Ascending aorta (tissue), 2 donors: ENCODE results near the gene SRPRB. TPM values are rescaled to one million over a fixed set of nuclear protein-coding genes. Genes with fewer than 3 reads are reported as not detected.

Experiments
- DNase-seq, 2 donors: peaks; one replicate each; pipeline ENCODE4 v3.0.0-alpha.2; 2019; ENCODE audit warnings: low spot score in 2 of 2
- H3K27ac ChIP-seq, 2 donors: fragments of 200-600 bp; sonication (generic); one replicate each; pipeline ENCODE4 v1.5.1; 2016 to 2017; ENCODE audit warnings: mild to moderate bottlenecking in 1 of 2
- H3K27me3 ChIP-seq: fragments of 200-600 bp; sonication (generic); one replicate; pipeline ENCODE4 v1.5.1; 2017
- H3K36me3 ChIP-seq, 2 donors: fragments of 200-600 bp; sonication (generic); one replicate each; pipeline ENCODE4 v1.5.1; 2016
- H3K4me1 ChIP-seq, 2 donors: fragments of 200-600 bp; sonication (generic); one replicate each; pipeline ENCODE4 v1.5.1; 2016 to 2017; ENCODE audit warnings: mild to moderate bottlenecking in 1 of 2
- H3K4me3 ChIP-seq, 2 donors: fragments of 200-600 bp; sonication (generic); one replicate each; pipeline ENCODE4 v1.5.1; 2016 to 2017; ENCODE audit warnings: mild to moderate bottlenecking in 1 of 2
- H3K9me3 ChIP-seq, 2 donors: fragments of 200-600 bp; sonication (generic); one replicate each; pipeline ENCODE4 v1.5.1; 2016
- CTCF ChIP-seq, 3 experiments: fragments of 200-600 bp in 2 of 3; fragments of 450-650 bp in 1 of 3; sonication (generic) in 2 of 3; IDR thresholded peaks; one replicate each; pipeline ENCODE4 v1.5.1; 2016 to 2019; ENCODE audit warnings: antibody characterized with exemption in 3 of 3, mild to moderate bottlenecking in 1 of 3, moderate library complexity in 1 of 3
- intact Hi-C: fragments of 100-400 bp; cut with DNase I; formaldehyde crosslinking; loops from one replicate; pipeline ENCODE4 v1.15.1; 2023
- total RNA-seq: library from RNA; depleted of rRNA; stranded (reverse); fragments of >200 nt; gene quantifications from one replicate; pipeline ENCODE4 v1.1.0, GENCODE V29; 2016

SRPRB gene
- total RNA-seq, 1 donor from 2014 or later, result 16.1 TPM

GRCh38 chr3:133851266-133851906, 45.8 kb downstream of the SRPRB start:
- no peaks in the 10 kb centered on the region for H3K9me3 ChIP-seq
- H3K4me1 ChIP-seq, result peaks cover 5 to 6% of the 10 kb centered on the region in 2 donors
- H3K27ac ChIP-seq, result no peak overlapping the region
- intact Hi-C loops, result no loop called here
- H3K36me3 ChIP-seq, result no peaks in the 10 kb centered on the region
- no peak for TF ChIP-seq CTCF (IDR thresholded peaks at IDR 0.05)
- no peak for DNase-seq
- no peak overlapping the region for H3K4me3 ChIP-seq
- no peaks in the 10 kb centered on the region for H3K27me3 ChIP-seq

GRCh38 chr3:133851931-133852330, 46.3 kb downstream of the SRPRB start:
- H3K27ac ChIP-seq, result no peak overlapping the region
- no peak for TF ChIP-seq CTCF (IDR thresholded peaks at IDR 0.05)
- no peak for DNase-seq
- intact Hi-C loops, result no loop called here
- peaks cover 5 to 6% of the 10 kb centered on the region in 2 donors for H3K4me1 ChIP-seq
- no peak overlapping the region for H3K4me3 ChIP-seq
- H3K9me3 ChIP-seq, result no peaks in the 10 kb centered on the region
- H3K27me3 ChIP-seq, result no peaks in the 10 kb centered on the region
- no peaks in the 10 kb centered on the region for H3K36me3 ChIP-seq

- no peaks in the 10 kb centered on the region for H3K36me3 ChIP-seq
- H3K4me1 ChIP-seq, result peaks cover 5 to 6% of the 10 kb centered on the region in 2 donors
- intact Hi-C loops, result no loop called here
- no peak overlapping the region for H3K4me3 ChIP-seq
- DNase-seq, result peak in 1 of 2 donors; percentile 43
- no peaks in the 10 kb centered on the region for H3K9me3 ChIP-seq
- TF ChIP-seq CTCF (IDR thresholded peaks at IDR 0.05), result no peak
- no peaks in the 10 kb centered on the region for H3K27me3 ChIP-seq
- H3K27ac ChIP-seq, result no peak overlapping the region
These were observed 47.7 kb downstream of the SRPRB start for GRCh38 chr3:133853063-133853924.

GRCh38 chr3:133853925-133854227, 48.3 kb downstream of the SRPRB start:
- Histone ChIP-seq H3K27ac (no peak overlapping the region), H3K36me3 (no peaks in the 10 kb centered on the region), H3K4me1 (peaks cover 5 to 6% of the 10 kb centered on the region in 2 donors), H3K4me3 (no peak overlapping the region), H3K9me3 (no peaks in the 10 kb centered on the region), H3K27me3 (no peaks in the 10 kb centered on the region)
- intact Hi-C loops, result no loop called here
- no peak for DNase-seq
- no peak for TF ChIP-seq CTCF (IDR thresholded peaks at IDR 0.05)

- H3K27me3 ChIP-seq, result no peaks in the 10 kb centered on the region
- no peaks in the 10 kb centered on the region for H3K9me3 ChIP-seq
- H3K27ac ChIP-seq, result no peak overlapping the region
- DNase-seq, result no peak
- H3K4me3 ChIP-seq, result no peak overlapping the region
- peaks cover 5 to 6% of the 10 kb centered on the region in 2 donors for H3K4me1 ChIP-seq
- no peaks in the 10 kb centered on the region for H3K36me3 ChIP-seq
- no peak for TF ChIP-seq CTCF (IDR thresholded peaks at IDR 0.05)
- intact Hi-C loops, result no loop called here
These were observed 48.8 kb downstream of the SRPRB start for GRCh38 chr3:133854264-133855001.
